ENCODE measurements around the gene SP9.

The SP9 gene

GRCh38 chr2:174327021-174327840, 7.5 kb upstream of the SP9 start:
- peak overlapping the region; percentile 82 for H3K4me3 ChIP-seq (ENCODE audit: low read length)
- peaks cover 44% of the 10 kb centered on the region for H3K27me3 ChIP-seq (replicated peaks; ENCODE audit: control insufficient read depth, insufficient read depth, low read length)
- H3K4me1 ChIP-seq (ENCODE audit: control insufficient read depth, insufficient read depth, low read length) = no peaks in the 10 kb centered on the region
- H3K9me3 ChIP-seq (ENCODE audit: control insufficient read depth, low read length) = no peaks in the 10 kb centered on the region
- peak; percentile 5 for DNase-seq (ENCODE audit: low read depth)
- H3K36me3 ChIP-seq (ENCODE audit: control insufficient read depth, insufficient read depth, low read length, severe bottlenecking) = no peaks in the 10 kb centered on the region
- no peak overlapping the region for H3K9ac ChIP-seq (ENCODE audit: low read length)

GRCh38 chr2:174327841-174328113, 7.0 kb upstream of the SP9 start:
- peaks cover 47% of the 10 kb centered on the region for H3K27me3 ChIP-seq (replicated peaks; ENCODE audit: control insufficient read depth, insufficient read depth, low read length)
- DNase-seq (ENCODE audit: low read depth) = no peak
- H3K4me1 ChIP-seq (ENCODE audit: control insufficient read depth, insufficient read depth, low read length) = no peaks in the 10 kb centered on the region
- H3K36me3 ChIP-seq (ENCODE audit: control insufficient read depth, insufficient read depth, low read length, severe bottlenecking) = no peaks in the 10 kb centered on the region
- H3K9ac ChIP-seq (ENCODE audit: low read length) = no peak overlapping the region
- H3K4me3 ChIP-seq (ENCODE audit: low read length) = peak overlapping the region; percentile 27
- no peaks in the 10 kb centered on the region for H3K9me3 ChIP-seq (ENCODE audit: control insufficient read depth, low read length)

- H3K9ac ChIP-seq (ENCODE audit: low read length) = peak overlapping the region; percentile 34
- peaks cover 53% of the 10 kb centered on the region for H3K27me3 ChIP-seq (replicated peaks; ENCODE audit: control insufficient read depth, insufficient read depth, low read length)
- H3K9me3 ChIP-seq (ENCODE audit: control insufficient read depth, low read length) = no peaks in the 10 kb centered on the region
- peak; percentile 21 for DNase-seq (ENCODE audit: low read depth)
- no peaks in the 10 kb centered on the region for H3K4me1 ChIP-seq (ENCODE audit: control insufficient read depth, insufficient read depth, low read length)
- no peaks in the 10 kb centered on the region for H3K36me3 ChIP-seq (ENCODE audit: control insufficient read depth, insufficient read depth, low read length, severe bottlenecking)
- peak overlapping the region; percentile 49 for H3K4me3 ChIP-seq (ENCODE audit: low read length)
Observed at GRCh38 chr2:174328114-174328960, 6.4 kb upstream of the SP9 start.

- Histone ChIP-seq H3K4me3 (ENCODE audit: low read length) (peak overlapping the region; percentile 49), H3K9ac (ENCODE audit: low read length) (no peak overlapping the region), H3K9me3 (ENCODE audit: control insufficient read depth, low read length) (no peaks in the 10 kb centered on the region), H3K4me1 (ENCODE audit: control insufficient read depth, insufficient read depth, low read length) (no peaks in the 10 kb centered on the region), H3K36me3 (ENCODE audit: control insufficient read depth, insufficient read depth, low read length, severe bottlenecking) (no peaks in the 10 kb centered on the region), H3K27me3 (replicated peaks; ENCODE audit: control insufficient read depth, insufficient read depth, low read length) (peaks cover 61% of the 10 kb centered on the region)
- no peak for DNase-seq (ENCODE audit: low read depth)
Observed at GRCh38 chr2:174328961-174329715, 5.6 kb upstream of the SP9 start.

- H3K4me3 ChIP-seq (ENCODE audit: low read length) = no peak overlapping the region
- H3K9ac ChIP-seq (ENCODE audit: low read length) = no peak overlapping the region
- H3K27me3 ChIP-seq (replicated peaks; ENCODE audit: control insufficient read depth, insufficient read depth, low read length) = peaks cover 76% of the 10 kb centered on the region
- H3K9me3 ChIP-seq (ENCODE audit: control insufficient read depth, low read length) = no peaks in the 10 kb centered on the region
- no peak for DNase-seq (ENCODE audit: low read depth)
- no peaks in the 10 kb centered on the region for H3K36me3 ChIP-seq (ENCODE audit: control insufficient read depth, insufficient read depth, low read length, severe bottlenecking)
- H3K4me1 ChIP-seq (ENCODE audit: control insufficient read depth, insufficient read depth, low read length) = peaks cover 13% of the 10 kb centered on the region
Observed at GRCh38 chr2:174330945-174331594, 3.7 kb upstream of the SP9 start.

- H3K4me3 ChIP-seq (ENCODE audit: low read length) = no peak overlapping the region
- no peak overlapping the region for H3K9ac ChIP-seq (ENCODE audit: low read length)
- peaks cover 76% of the 10 kb centered on the region for H3K27me3 ChIP-seq (replicated peaks; ENCODE audit: control insufficient read depth, insufficient read depth, low read length)
- no peaks in the 10 kb centered on the region for H3K36me3 ChIP-seq (ENCODE audit: control insufficient read depth, insufficient read depth, low read length, severe bottlenecking)
- no peaks in the 10 kb centered on the region for H3K9me3 ChIP-seq (ENCODE audit: control insufficient read depth, low read length)
- no peak for DNase-seq (ENCODE audit: low read depth)
- peaks cover 17% of the 10 kb centered on the region for H3K4me1 ChIP-seq (ENCODE audit: control insufficient read depth, insufficient read depth, low read length)
Observed at GRCh38 chr2:174331595-174332216, 3.0 kb upstream of the SP9 start.

- Histone ChIP-seq H3K9ac (ENCODE audit: low read length) (no peak overlapping the region), H3K27me3 (replicated peaks; ENCODE audit: control insufficient read depth, insufficient read depth, low read length) (peaks cover 70% of the 10 kb centered on the region), H3K9me3 (ENCODE audit: control insufficient read depth, low read length) (no peaks in the 10 kb centered on the region), H3K4me1 (ENCODE audit: control insufficient read depth, insufficient read depth, low read length) (peaks cover 17% of the 10 kb centered on the region), H3K4me3 (ENCODE audit: low read length) (no peak overlapping the region), H3K36me3 (ENCODE audit: control insufficient read depth, insufficient read depth, low read length, severe bottlenecking) (no peaks in the 10 kb centered on the region)
- no peak for DNase-seq (ENCODE audit: low read depth)
Observed at GRCh38 chr2:174332217-174332963, 2.4 kb upstream of the SP9 start.

GRCh38 chr2:174333017-174333371, 1.8 kb upstream of the SP9 start:
- Histone ChIP-seq H3K4me1 (ENCODE audit: control insufficient read depth, insufficient read depth, low read length) (peaks cover 20% of the 10 kb centered on the region), H3K9ac (ENCODE audit: low read length) (no peak overlapping the region), H3K36me3 (ENCODE audit: control insufficient read depth, insufficient read depth, low read length, severe bottlenecking) (no peaks in the 10 kb centered on the region), H3K9me3 (ENCODE audit: control insufficient read depth, low read length) (no peaks in the 10 kb centered on the region), H3K4me3 (ENCODE audit: low read length) (no peak overlapping the region), H3K27me3 (replicated peaks; ENCODE audit: control insufficient read depth, insufficient read depth, low read length) (peaks cover 70% of the 10 kb centered on the region)
- DNase-seq (ENCODE audit: low read depth) = no peak

GRCh38 chr2:174333372-174334277, 1.1 kb upstream of the SP9 start:
- no peak overlapping the region for H3K9ac ChIP-seq (ENCODE audit: low read length)
- no peak overlapping the region for H3K4me3 ChIP-seq (ENCODE audit: low read length)
- H3K9me3 ChIP-seq (ENCODE audit: control insufficient read depth, low read length) = no peaks in the 10 kb centered on the region
- H3K27me3 ChIP-seq (replicated peaks; ENCODE audit: control insufficient read depth, insufficient read depth, low read length) = peaks cover 72% of the 10 kb centered on the region
- no peaks in the 10 kb centered on the region for H3K36me3 ChIP-seq (ENCODE audit: control insufficient read depth, insufficient read depth, low read length, severe bottlenecking)
- DNase-seq (ENCODE audit: low read depth) = no peak
- H3K4me1 ChIP-seq (ENCODE audit: control insufficient read depth, insufficient read depth, low read length) = peaks cover 20% of the 10 kb centered on the region

All from adipocyte (in vitro differentiated cells).